ENCODE results near the gene TXNIP. TPM values are rescaled to one million over a fixed set of nuclear protein-coding genes. Genes with fewer than 3 reads are reported as not detected.
A peak's percentile ranks its signal among the peaks of the same experiment; 100 is the strongest.

The TXNIP gene
- total and polyA plus RNA-seq, 2 of the 4 experiments (the other 2 are of a cell fraction) = 36.4 to 77.2 TPM

- Histone ChIP-seq H4K91ac (ENCODE audit: insufficient read depth, low read depth, low read length) (no peak overlapping the region; the same call in 1 of the 2 replicates), H2AK5ac (ENCODE audit: low read depth, low read length) (peak overlapping the region; percentile 63), H3K56ac (ENCODE audit: extremely low read depth, insufficient read depth, low read length) (no peak overlapping the region), H2BK120ac (ENCODE audit: low read depth, low read length) (peak overlapping the region; percentile 49; the same call in 1 of the 2 replicates), H2BK15ac (ENCODE audit: low read depth, low read length) (peak overlapping the region; percentile 61; the same call in 1 of the 3 replicates), H3K9me1 (ENCODE audit: insufficient read depth, low read length) (peaks cover 19% of the 10 kb centered on the region), H3K79me1 (ENCODE audit: low read depth in 1 of 2, low read length in 2 of 2) (peaks cover 4 to 5% of the 10 kb centered on the region in 2 experiments; a peak in 3 of 4 replicates), H3K4me2 (ENCODE audit: low read depth, low read length) (no peak overlapping the region), H2BK20ac (ENCODE audit: low read depth, low read length) (no peak overlapping the region; the same call in 1 of the 2 replicates), H3K27ac (ENCODE audit: insufficient read depth, low read length) (no peak overlapping the region), H2BK5ac (ENCODE audit: low read depth, low read length, poor library complexity, severe bottlenecking) (no peak overlapping the region), H2AFZ (replicated peaks; ENCODE audit: low read length, poor library complexity) (peak overlapping the region; percentile 53), H3K4ac (ENCODE audit: low read depth, low read length) (peak overlapping the region; percentile 57; the same call in 1 of the 2 replicates), H3K36me3 (ENCODE audit: control insufficient read depth, insufficient read depth, low read length) (no peaks in the 10 kb centered on the region), H3K4me3 (ENCODE audit: insufficient read depth, low read depth, low read length) (no peak overlapping the region), H4K5ac (ENCODE audit: low read depth, low read length) (no peak overlapping the region), H2AK9ac (replicated peaks; ENCODE audit: low read depth, low read length, poor library complexity) (no peak overlapping the region), H3K14ac (replicated peaks; ENCODE audit: low read depth, low read length) (peak overlapping the region; percentile 7; the same call in 1 of the 2 replicates), H3K9ac (ENCODE audit: low read depth, low read length) (no peak overlapping the region), H3K9me3 (ENCODE audit: control insufficient read depth, insufficient read depth, low read length) (no peaks in the 10 kb centered on the region), H3K23ac (ENCODE audit: low read depth, low read length) (0 out of 2 replicates have a peak overlapping the region, but pooled peaks have one; percentile 2), H3K18ac (ENCODE audit: low read depth, low read length) (no peak overlapping the region), H3K4me1 (ENCODE audit: control insufficient read depth, insufficient read depth, low read length) (peaks cover 21% of the 10 kb centered on the region), H4K20me1 (ENCODE audit: insufficient read depth, low read length) (no peaks in the 10 kb centered on the region), H4K8ac (ENCODE audit: low read depth in 2 of 2, low read length in 2 of 2) (peak overlapping the region in 1 of 2 experiments; percentile 17; a peak in 1 of 4 replicates), H3K27me3 (ENCODE audit: control insufficient read depth, insufficient read depth, low read length) (no peaks in the 10 kb centered on the region)
- no peak for TF ChIP-seq RCOR1 (IDR thresholded peaks at IDR 0.05; ENCODE audit: insufficient replicate concordance, low read length)
- TF ChIP-seq USF2 (IDR thresholded peaks at IDR 0.05; ENCODE audit: low read depth, low read length) = no peak
- no TSS peak for BruUV-seq (replicated peaks)
- ChIA-PET POLR2A (ENCODE audit: unreplicated experiment) (no interaction called here), CTCF (no interaction called here)
- in situ Hi-C loops (cut with MboI; ENCODE audit: low sequenced_read_pairs) (no loop called here), intact Hi-C loops (cut with micrococcal nuclease) (no loop called here), dilution Hi-C loops (cut with HindIII; ENCODE audit: low sequenced_read_pairs, unreplicated experiment) (no loop called here)
- WGBS, 2 experiments (ENCODE audit: extremely low coverage in 2 of 2, insufficient read length in 1 of 2) = no CpG with 5 or more reads among the region's 1 CpG
- DNase-seq (no peak), ATAC-seq (ENCODE audit: low read depth) (no peak)
These were observed 13.1 kb downstream of the TXNIP start for GRCh38 chr1:145983206-145983675.
